Activated T-cell treated with anti-CD3 and anti-CD28 coated beads for 24 hours (primary cell): ENCODE data around the gene PIK3CB.
"Not testable (repeated sequence)": the region's sequence is repeated elsewhere in the genome, so short reads cannot be mapped to it uniquely, and the experiment has no call there.

ENCODE experiments used
- DNase-seq: peaks from one replicate; pipeline ENCODE4 v3.0.0-alpha.2; 2020; ENCODE audit warnings: low read depth

PIK3CB gene

GRCh38 chr3:138747225-138747624 is 87.5 kb downstream of the PIK3CB start:
- DNase-seq: no peak

- DNase-seq: no peak
These were observed 94.7 kb downstream of the PIK3CB start for GRCh38 chr3:138740072-138740471.

GRCh38 chr3:138732456-138732855 is 102.3 kb downstream of the PIK3CB start:
- DNase-seq: no peak

GRCh38 chr3:138726946-138727730 is 107.6 kb downstream of the PIK3CB start:
- no peak for DNase-seq

- DNase-seq: not testable (repeated sequence)
These were observed 108.7 kb downstream of the PIK3CB start for GRCh38 chr3:138726042-138726441.

- DNase-seq: no peak
These were observed 109.6 kb downstream of the PIK3CB start for GRCh38 chr3:138725116-138725515.

GRCh38 chr3:138724443-138724842 is 110.3 kb downstream of the PIK3CB start:
- DNase-seq: no peak

GRCh38 chr3:138718849-138719248 is 115.9 kb downstream of the PIK3CB start:
- DNase-seq: no peak

- no peak for DNase-seq
These were observed 117.4 kb downstream of the PIK3CB start for GRCh38 chr3:138717348-138717747.

- no peak for DNase-seq
These were observed 122.6 kb downstream of the PIK3CB start for GRCh38 chr3:138712086-138712485.

- no peak for DNase-seq
These were observed 129.1 kb downstream of the PIK3CB start for GRCh38 chr3:138705675-138706074.

GRCh38 chr3:138696666-138697370 is 137.9 kb downstream of the PIK3CB start:
- DNase-seq: no peak

GRCh38 chr3:138694287-138695007 is 140.3 kb downstream of the PIK3CB start:
- DNase-seq: no peak

- no peak for DNase-seq
These were observed 142.6 kb downstream of the PIK3CB start for GRCh38 chr3:138692152-138692551.

- DNase-seq: no peak
These were observed 143.4 kb downstream of the PIK3CB start for GRCh38 chr3:138691351-138691750.

- DNase-seq: no peak
These were observed 144.7 kb downstream of the PIK3CB start for GRCh38 chr3:138690036-138690435.

- DNase-seq: no peak
These were observed 145.8 kb downstream of the PIK3CB start for GRCh38 chr3:138688871-138689299.

- no peak for DNase-seq
These were observed 147.5 kb downstream of the PIK3CB start for GRCh38 chr3:138687236-138687635.

- DNase-seq: no peak
These were observed 147.9 kb downstream of the PIK3CB start for GRCh38 chr3:138686771-138687221.

GRCh38 chr3:138684396-138684795 is 150.3 kb downstream of the PIK3CB start:
- no peak for DNase-seq

GRCh38 chr3:138682648-138683047 is 152.1 kb downstream of the PIK3CB start:
- DNase-seq: no peak

GRCh38 chr3:138681463-138682220 is 153.1 kb downstream of the PIK3CB start:
- DNase-seq: no peak
